A673 (cell line): Measurements from ENCODE around the gene OR10K1.

ENCODE experiments used
- EZH2 ChIP-seq: fragments of 200-600 bp; sonication (generic); IDR thresholded peaks from 2 replicates; pipeline ENCODE4 v1.6.1; 2017; ENCODE audit warnings: borderline replicate concordance, low read depth, mild to moderate bottlenecking, mixed read lengths, antibody characterized with exemption, low read length; ENCODE audit not compliant: poor library complexity, severe bottlenecking
- TF ChIP-seq, protein P1 (sequence below): fragments of 300-800, 200-600 bp; sonication (generic); conservative IDR thresholded peaks from 2 replicates; pipeline ENCODE4 v1.5.1; 2017; ENCODE audit warnings: low read depth, mild to moderate bottlenecking, antibody characterized with exemption, low read length, moderate library complexity, mixed read lengths

GRCh38 chr1:158422212-158422611 lies 39.4 kb upstream of the OR10K1 start:
- TF ChIP-seq, protein P1, sequence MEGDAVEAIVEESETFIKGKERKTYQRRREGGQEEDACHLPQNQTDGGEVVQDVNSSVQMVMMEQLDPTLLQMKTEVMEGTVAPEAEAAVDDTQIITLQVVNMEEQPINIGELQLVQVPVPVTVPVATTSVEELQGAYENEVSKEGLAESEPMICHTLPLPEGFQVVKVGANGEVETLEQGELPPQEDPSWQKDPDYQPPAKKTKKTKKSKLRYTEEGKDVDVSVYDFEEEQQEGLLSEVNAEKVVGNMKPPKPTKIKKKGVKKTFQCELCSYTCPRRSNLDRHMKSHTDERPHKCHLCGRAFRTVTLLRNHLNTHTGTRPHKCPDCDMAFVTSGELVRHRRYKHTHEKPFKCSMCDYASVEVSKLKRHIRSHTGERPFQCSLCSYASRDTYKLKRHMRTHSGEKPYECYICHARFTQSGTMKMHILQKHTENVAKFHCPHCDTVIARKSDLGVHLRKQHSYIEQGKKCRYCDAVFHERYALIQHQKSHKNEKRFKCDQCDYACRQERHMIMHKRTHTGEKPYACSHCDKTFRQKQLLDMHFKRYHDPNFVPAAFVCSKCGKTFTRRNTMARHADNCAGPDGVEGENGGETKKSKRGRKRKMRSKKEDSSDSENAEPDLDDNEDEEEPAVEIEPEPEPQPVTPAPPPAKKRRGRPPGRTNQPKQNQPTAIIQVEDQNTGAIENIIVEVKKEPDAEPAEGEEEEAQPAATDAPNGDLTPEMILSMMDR = no peak
- TF ChIP-seq EZH2 = no peak
